ENCODE measurements around the gene RGS19. TPM values are rescaled to one million over a fixed set of nuclear protein-coding genes. Genes with fewer than 3 reads are reported as not detected.

The RGS19 gene
- total RNA-seq, 1 donor from 2014 or later: 26.2 TPM

DNA sequence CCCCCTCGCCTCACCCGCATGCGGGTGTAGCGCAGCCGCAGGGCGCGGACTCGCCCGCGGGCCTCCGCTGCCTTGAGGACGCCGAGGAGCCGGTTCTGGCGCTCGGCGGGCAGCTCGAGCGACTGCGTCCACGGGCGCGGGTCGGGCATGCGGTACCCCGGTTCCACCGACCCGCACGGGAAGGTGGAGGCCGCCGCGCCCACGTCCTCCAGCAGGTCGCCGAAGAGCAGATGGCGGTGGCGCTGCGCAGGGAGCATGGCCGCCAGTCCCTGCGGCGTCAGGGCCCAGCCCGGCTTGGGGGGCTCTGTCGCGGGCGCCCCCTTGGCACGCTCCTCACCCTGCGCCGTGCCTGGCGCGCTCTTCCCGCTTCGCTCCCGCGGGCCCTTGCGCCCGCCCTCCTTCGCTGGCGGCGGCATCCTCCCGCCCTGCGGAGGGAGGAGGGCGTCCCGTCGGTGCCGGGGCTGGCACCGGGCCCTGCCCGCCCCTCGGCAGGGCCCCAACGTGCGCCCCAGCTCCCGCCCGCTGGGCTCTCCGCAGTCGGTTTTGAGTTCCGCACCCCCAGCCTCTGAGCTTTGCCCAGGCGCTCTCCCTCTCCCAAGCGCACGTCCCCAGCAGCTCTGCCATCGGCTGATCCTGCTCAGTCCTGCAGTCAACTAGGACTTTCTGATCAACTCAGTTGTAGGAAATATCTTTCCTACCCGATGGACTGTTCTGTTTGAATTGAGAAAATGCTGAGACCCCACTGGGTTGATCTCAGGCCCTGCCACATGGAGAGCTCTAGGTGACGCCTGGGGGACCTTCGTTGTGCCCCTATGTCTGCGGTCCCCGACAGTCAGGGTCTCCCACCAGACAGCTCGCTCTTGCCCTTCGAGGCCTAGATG lies 4.7 kb upstream of the RGS19 start, which contains the start of gene LKAAEAR1:
LKAAEAR1 (minus strand) TSS at position 595 of the 881 bp plus-strand sequence; CDS start at position 416, 179 bp downstream.
- H3K9me3 Mint-ChIP-seq (ENCODE audit: unreplicated experiment): no peaks in the 10 kb centered on the region
- H3K4me3 Mint-ChIP-seq (ENCODE audit: unreplicated experiment): peak within 1 kb of the TSS; percentile 88
- H3K4me1 Mint-ChIP-seq (ENCODE audit: unreplicated experiment): peaks cover 29% of the 10 kb centered on the region
- no peak for DNase-seq (ENCODE audit: low spot score)
- TF ChIP-seq, protein P1, sequence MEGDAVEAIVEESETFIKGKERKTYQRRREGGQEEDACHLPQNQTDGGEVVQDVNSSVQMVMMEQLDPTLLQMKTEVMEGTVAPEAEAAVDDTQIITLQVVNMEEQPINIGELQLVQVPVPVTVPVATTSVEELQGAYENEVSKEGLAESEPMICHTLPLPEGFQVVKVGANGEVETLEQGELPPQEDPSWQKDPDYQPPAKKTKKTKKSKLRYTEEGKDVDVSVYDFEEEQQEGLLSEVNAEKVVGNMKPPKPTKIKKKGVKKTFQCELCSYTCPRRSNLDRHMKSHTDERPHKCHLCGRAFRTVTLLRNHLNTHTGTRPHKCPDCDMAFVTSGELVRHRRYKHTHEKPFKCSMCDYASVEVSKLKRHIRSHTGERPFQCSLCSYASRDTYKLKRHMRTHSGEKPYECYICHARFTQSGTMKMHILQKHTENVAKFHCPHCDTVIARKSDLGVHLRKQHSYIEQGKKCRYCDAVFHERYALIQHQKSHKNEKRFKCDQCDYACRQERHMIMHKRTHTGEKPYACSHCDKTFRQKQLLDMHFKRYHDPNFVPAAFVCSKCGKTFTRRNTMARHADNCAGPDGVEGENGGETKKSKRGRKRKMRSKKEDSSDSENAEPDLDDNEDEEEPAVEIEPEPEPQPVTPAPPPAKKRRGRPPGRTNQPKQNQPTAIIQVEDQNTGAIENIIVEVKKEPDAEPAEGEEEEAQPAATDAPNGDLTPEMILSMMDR (IDR thresholded peaks at IDR 0.05; ENCODE audit: unreplicated experiment): no peak
- H3K36me3 Mint-ChIP-seq (ENCODE audit: low read depth, unreplicated experiment): peaks cover 16% of the 10 kb centered on the region
- H3K27ac Mint-ChIP-seq (ENCODE audit: unreplicated experiment): peak within 1 kb of the TSS; percentile 52
- H3K27me3 Mint-ChIP-seq (ENCODE audit: unreplicated experiment): peaks cover 28% of the 10 kb centered on the region

DNA sequence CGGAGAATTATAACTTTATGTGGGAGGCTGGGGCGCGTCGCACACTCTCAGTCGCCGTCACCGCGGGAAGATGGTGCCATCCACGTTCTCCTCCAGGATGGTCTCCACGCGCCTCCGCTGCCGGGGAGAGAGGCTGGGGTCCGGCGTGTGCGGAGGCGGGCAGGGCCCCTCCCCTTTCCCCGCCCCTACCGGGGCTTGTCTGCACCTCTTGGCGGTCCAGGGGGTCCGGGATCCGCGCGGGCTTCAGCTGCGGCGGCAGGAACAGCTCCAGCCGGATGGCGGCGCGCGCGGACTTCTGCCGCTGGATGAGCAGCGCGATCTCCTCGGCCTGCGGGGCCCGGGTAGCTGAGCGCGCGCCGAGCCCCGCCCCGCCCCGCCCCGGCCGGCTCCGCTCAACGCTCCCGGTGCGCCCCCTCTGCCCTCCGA lies 4.1 kb upstream of the RGS19 start:
- Mint-ChIP-seq H3K36me3 (ENCODE audit: low read depth, unreplicated experiment) (peaks cover 10% of the 10 kb centered on the region), H3K27me3 (ENCODE audit: unreplicated experiment) (peaks cover 21% of the 10 kb centered on the region), H3K4me1 (ENCODE audit: unreplicated experiment) (peaks cover 25% of the 10 kb centered on the region), H3K27ac (ENCODE audit: unreplicated experiment) (no peak overlapping the region), H3K9me3 (ENCODE audit: unreplicated experiment) (no peaks in the 10 kb centered on the region), H3K4me3 (ENCODE audit: unreplicated experiment) (peak overlapping the region; percentile 63)
- TF ChIP-seq, protein P1 (IDR thresholded peaks at IDR 0.05; ENCODE audit: unreplicated experiment): peak; percentile 67
- DNase-seq (ENCODE audit: low spot score): peak; percentile 86

DNA sequence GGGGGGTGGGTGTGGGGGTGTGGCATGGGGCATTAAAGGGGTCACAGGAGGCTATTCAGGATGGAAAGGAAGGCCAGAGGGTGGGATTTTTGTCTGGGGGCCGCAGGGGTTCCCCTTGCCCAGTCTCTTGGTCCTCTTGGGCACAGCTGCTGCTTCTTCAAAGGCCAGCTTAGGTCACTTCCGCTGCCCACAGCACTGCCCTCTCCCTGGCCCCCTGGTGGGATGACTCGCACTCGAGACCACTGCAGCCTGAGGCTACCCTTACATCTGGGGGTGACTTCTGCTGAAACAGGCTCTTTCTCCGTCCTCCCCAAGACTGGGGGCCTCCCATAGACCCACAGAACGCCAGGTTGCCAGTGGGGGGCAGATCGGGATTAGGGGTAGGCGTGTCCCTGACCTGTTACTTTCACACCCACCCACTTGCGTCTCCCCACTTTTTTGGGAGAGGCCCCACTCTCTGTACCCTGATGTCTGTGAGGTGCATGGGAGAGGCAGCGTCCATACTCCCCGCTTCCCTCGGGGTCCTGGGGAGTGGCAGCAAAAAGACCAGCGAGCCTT lies 3.6 kb upstream of the RGS19 start:
- Mint-ChIP-seq H3K9me3 (ENCODE audit: unreplicated experiment) (no peaks in the 10 kb centered on the region), H3K27me3 (ENCODE audit: unreplicated experiment) (peaks cover 16% of the 10 kb centered on the region), H3K4me1 (ENCODE audit: unreplicated experiment) (peaks cover 25% of the 10 kb centered on the region), H3K36me3 (ENCODE audit: low read depth, unreplicated experiment) (peaks cover 8% of the 10 kb centered on the region), H3K27ac (ENCODE audit: unreplicated experiment) (no peak overlapping the region), H3K4me3 (ENCODE audit: unreplicated experiment) (peak overlapping the region; percentile 63)
- DNase-seq (ENCODE audit: low spot score): no peak
- TF ChIP-seq, protein P1 (IDR thresholded peaks at IDR 0.05; ENCODE audit: unreplicated experiment): no peak

DNA sequence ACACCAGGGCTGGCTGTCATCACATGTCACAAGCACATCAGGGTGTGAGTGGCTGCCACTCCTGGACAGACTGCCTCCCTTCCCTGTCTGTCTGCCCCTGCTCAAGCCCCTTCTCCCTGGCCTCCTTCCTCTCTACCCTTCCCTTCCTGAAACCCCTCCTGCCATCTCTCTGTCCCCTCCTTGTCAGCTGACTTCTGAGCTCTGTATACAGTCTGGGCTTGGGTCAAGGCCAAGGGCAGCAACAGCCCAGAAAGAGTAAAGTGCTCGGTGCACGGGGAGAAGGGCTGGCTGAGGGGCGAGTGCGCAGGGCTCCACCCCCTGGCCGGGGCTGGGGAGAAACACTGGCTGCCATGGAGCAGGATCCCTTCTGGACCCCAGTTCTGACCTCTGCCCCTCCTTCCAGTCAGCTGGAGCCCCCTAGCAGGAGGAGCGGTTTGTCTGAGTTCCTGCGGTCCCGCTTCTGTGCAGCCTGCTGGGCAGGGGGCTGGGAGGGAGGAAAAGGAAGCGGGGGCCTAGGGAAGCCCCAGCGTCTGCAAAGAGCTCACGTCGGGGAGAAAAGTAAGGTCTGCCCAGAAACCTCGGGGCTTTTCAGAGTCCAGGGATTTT lies 2.9 kb upstream of the RGS19 start:
- Mint-ChIP-seq H3K27me3 (ENCODE audit: unreplicated experiment) (peaks cover 15% of the 10 kb centered on the region), H3K4me1 (ENCODE audit: unreplicated experiment) (peaks cover 25% of the 10 kb centered on the region), H3K27ac (ENCODE audit: unreplicated experiment) (no peak overlapping the region), H3K36me3 (ENCODE audit: low read depth, unreplicated experiment) (peaks cover 8% of the 10 kb centered on the region), H3K4me3 (ENCODE audit: unreplicated experiment) (peak overlapping the region; percentile 83), H3K9me3 (ENCODE audit: unreplicated experiment) (no peaks in the 10 kb centered on the region)
- DNase-seq (ENCODE audit: low spot score): no peak
- TF ChIP-seq, protein P1 (IDR thresholded peaks at IDR 0.05; ENCODE audit: unreplicated experiment): no peak

Measured in endothelial cell (in vitro differentiated cells).